LoVo (cell line): Measurements from ENCODE around the gene COQ2.

ENCODE experiments used
- DNase-seq: peaks from one replicate; pipeline ENCODE4 v3.0.0-alpha.2; 2016; ENCODE audit warnings: low spot score

Gene COQ2

DNA sequence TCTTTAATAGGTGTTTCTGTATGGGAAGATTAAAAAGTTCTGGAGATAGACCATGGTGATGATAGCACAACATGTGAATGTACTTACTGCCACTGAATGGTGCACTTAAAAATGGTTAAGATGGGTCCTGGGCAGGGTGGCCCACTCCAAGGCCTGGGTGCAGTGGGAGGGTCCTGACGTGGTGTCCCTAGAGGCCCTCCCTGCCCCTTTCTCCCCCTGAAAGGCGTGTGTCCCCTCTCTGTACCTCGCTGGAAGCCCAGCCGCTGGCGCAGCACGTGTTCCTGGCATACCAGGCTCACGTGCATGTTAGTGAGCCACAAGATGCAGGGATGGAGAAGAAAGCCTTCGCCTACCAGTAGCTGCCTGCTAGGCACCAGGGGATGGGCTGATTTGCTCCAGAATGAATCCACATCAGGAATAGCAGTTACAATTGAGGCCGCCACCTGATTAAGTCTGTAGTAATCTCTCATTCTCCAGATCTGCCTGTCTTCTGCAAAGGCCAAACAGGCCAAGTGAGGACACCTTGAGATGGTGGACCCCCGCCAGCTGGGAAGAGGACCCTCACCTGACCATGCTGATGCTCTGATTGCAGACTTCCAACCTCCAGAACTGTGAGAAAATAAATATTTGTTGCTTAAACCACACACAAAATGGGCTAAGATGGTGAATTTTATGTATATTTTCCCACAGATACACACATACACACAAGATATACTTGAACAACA is 67.5 kb downstream of the COQ2 start:
- no peak for DNase-seq

DNA sequence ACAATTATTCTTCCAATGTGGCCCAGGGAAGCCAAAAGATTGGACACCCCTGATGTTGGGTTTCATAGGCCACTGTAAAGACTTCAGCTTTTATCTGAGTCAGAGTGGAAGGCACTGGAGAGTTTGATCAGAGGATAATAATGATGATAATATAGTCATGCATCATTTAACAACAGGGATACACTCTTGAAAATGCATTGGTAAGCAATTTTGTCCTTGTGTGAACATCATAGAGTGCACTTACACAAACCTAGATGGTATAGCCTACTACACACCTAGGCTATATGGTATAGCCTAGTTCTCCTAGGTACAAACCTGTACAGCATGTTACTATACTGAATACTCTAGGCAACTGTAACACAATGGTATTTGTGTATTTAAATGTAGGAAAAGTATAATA is 70.5 kb downstream of the COQ2 start:
- DNase-seq = no peak
